K562 treated with DMSO at 1 percent for 12 hours (cell line): ENCODE results near the gene ANKRD27. TPM values are rescaled to one million over a fixed set of nuclear protein-coding genes. Genes with fewer than 3 reads are reported as not detected.

Experiments
- total RNA-seq: library from RNA; unstranded; fragments of 300-600 nt; gene quantifications from 2 replicates; pipeline ENCODE4 v1.2.3, GENCODE V29; 2022; ENCODE audit not compliant: insufficient read depth

The ANKRD27 gene
- 14.1 and 42.2 TPM in 2 replicates for total RNA-seq

GRCh38 chr19:32674931-32675719 is at the start of gene ANKRD27:
ANKRD27 (minus strand) TSS chr19:32675180; CDS start chr19:32659015, 16,165 bp downstream.

GRCh38 chr19:32719611-32720059 is 44.7 kb upstream of the ANKRD27 start, which contains the start of gene TDRD12:
TDRD12 (plus strand) TSS chr19:32719767; CDS start chr19:32720073, 306 bp downstream.

GRCh38 chr19:32691291-32691951 is 16.4 kb upstream of the ANKRD27 start, which contains the start of gene NUDT19:
NUDT19 (plus strand) TSS chr19:32691821; CDS start chr19:32691961, 140 bp downstream.

GRCh38 chr19:32675720-32676185 is 773 bp upstream of the ANKRD27 start, which contains the start of gene RGS9BP:
RGS9BP (plus strand) TSS chr19:32675848; CDS start chr19:32676264, 416 bp downstream.

GRCh38 chr19:32580901-32581704 is 93.9 kb downstream of the ANKRD27 start, which contains the start of gene PDCD5:
PDCD5 (plus strand) TSS chr19:32581190; CDS start chr19:32581262, 72 bp downstream.

Other genes with a start within 250 kb of the ANKRD27 start
- 95.9 and 108 TPM in 2 replicates for gene PDCD5, start 94.0 kb downstream of the ANKRD27 start, total RNA-seq
- 0.73 and 0.74 TPM in 2 replicates for gene RGS9BP, start 668 bp upstream of the ANKRD27 start, total RNA-seq
- 8.7 and 19.4 TPM in 2 replicates for gene NUDT19, start 16.6 kb upstream of the ANKRD27 start, total RNA-seq
- not detected in 2 replicates for gene TDRD12, start 44.6 kb upstream of the ANKRD27 start, total RNA-seq
- gene SLC7A9, start 194.6 kb upstream of the ANKRD27 start, total RNA-seq: not detected in 2 replicates